Midbrain (tissue), 1 donor: ENCODE measurements around the gene CHI3L2.

Experiments
- DNase-seq: peaks from one replicate; lab custom pipeline; 2025; lab: John Stamatoyannopoulos, UW

The CHI3L2 gene

GRCh38 chr1:111227434-111227833 lies at the start of gene CHI3L2:
Gene CHI3L2 (plus strand): TSS chr1:111227713. CDS start chr1:111227730, 17 bp downstream.
- DNase-seq, result no peak

GRCh38 chr1:111179968-111180533 lies 47.5 kb upstream of the CHI3L2 start:
- DNase-seq, result no peak

- DNase-seq, result no peak
Observed at GRCh38 chr1:111182052-111182451, 45.5 kb upstream of the CHI3L2 start.

GRCh38 chr1:111183308-111184069 lies 44.0 kb upstream of the CHI3L2 start:
- DNase-seq, result no peak

- no peak for DNase-seq
Observed at GRCh38 chr1:111184663-111185062, 42.9 kb upstream of the CHI3L2 start.

- DNase-seq, result no peak
Observed at GRCh38 chr1:111190931-111191451, 36.5 kb upstream of the CHI3L2 start.

GRCh38 chr1:111191496-111191895 lies 36.0 kb upstream of the CHI3L2 start:
- no peak for DNase-seq

- DNase-seq, result no peak
Observed at GRCh38 chr1:111192074-111192473, 35.4 kb upstream of the CHI3L2 start.

GRCh38 chr1:111192658-111193519 lies 34.6 kb upstream of the CHI3L2 start:
- DNase-seq, result peak; percentile 23

- no peak for DNase-seq
Observed at GRCh38 chr1:111193712-111194480, 33.6 kb upstream of the CHI3L2 start.

GRCh38 chr1:111195002-111195684 lies 32.4 kb upstream of the CHI3L2 start:
- DNase-seq, result no peak

GRCh38 chr1:111196213-111196612 lies 31.3 kb upstream of the CHI3L2 start:
- DNase-seq, result no peak

GRCh38 chr1:111197598-111198284 lies 29.8 kb upstream of the CHI3L2 start:
- no peak for DNase-seq

GRCh38 chr1:111198836-111199235 lies 28.7 kb upstream of the CHI3L2 start:
- DNase-seq, result no peak

- DNase-seq, result no peak
Observed at GRCh38 chr1:111199329-111199728, 28.2 kb upstream of the CHI3L2 start.

GRCh38 chr1:111199881-111200801 lies 27.4 kb upstream of the CHI3L2 start, which contains the start of gene DENND2D:
Gene DENND2D (minus strand): TSS chr1:111200646. CDS start chr1:111200459, 187 bp downstream.
- peak; percentile 40 for DNase-seq

- no peak for DNase-seq
Observed at GRCh38 chr1:111200802-111201161, 26.7 kb upstream of the CHI3L2 start.

- DNase-seq, result no peak
Observed at GRCh38 chr1:111201275-111202090, 26.0 kb upstream of the CHI3L2 start.

- no peak for DNase-seq
Observed at GRCh38 chr1:111202366-111202706, 25.2 kb upstream of the CHI3L2 start.
